Esophagus squamous epithelium (tissue), 4 donors: Measurements from ENCODE around the gene HACL1.

Source experiments
- CTCF ChIP-seq, 6 experiments: fragments of 450-650 bp in 4 of 6; fragments of 200-600 bp in 2 of 6; sonication (generic) in 2 of 6; IDR thresholded peaks; one replicate each; pipeline ENCODE4 v1.5.1; 2016 to 2019; ENCODE audit warnings: antibody characterized with exemption in 6 of 6, mild to moderate bottlenecking in 4 of 6, moderate library complexity in 4 of 6
- POLR2A ChIP-seq, 4 donors: fragments of 450-650 bp; IDR thresholded peaks; one replicate each; pipeline ENCODE4 v1.6.1; 2017; ENCODE audit warnings: antibody characterized with exemption in 4 of 4, mild to moderate bottlenecking in 4 of 4, moderate library complexity in 3 of 4

DNA sequence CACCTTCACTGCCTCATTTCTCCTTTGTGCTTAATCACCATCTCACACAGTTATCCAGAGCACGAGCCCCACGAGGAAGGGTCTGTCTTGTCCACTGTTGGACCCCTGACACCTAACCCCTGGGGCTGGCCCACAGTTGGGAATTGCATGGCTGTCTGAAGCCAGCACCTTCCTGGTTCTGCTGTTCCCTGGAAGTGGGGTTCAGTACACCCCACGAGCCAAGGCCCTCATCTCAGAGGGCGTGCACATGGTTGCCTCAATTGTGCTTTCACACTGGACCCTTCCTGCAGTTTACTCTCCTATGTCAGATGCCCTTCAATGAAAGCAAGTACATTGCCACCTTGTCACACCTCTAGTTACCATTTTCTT lies 30.8 kb upstream of the HACL1 start:
- TF ChIP-seq CTCF (IDR thresholded peaks at IDR 0.05) (no peak), POLR2A (IDR thresholded peaks at IDR 0.05) (no peak)
